SU-DHL-6 (cell line): Measurements from ENCODE around the gene CRYGN.

Experiments used
- CTCF ChIP-seq: fragments of 200-600 bp; sonication (generic); IDR thresholded peaks from one replicate; pipeline ENCODE4 v1.5.1; 2017; ENCODE audit warnings: antibody characterized with exemption, mild to moderate bottlenecking, low read length, moderate library complexity; ENCODE audit not compliant: insufficient read depth, poor library complexity, severe bottlenecking
- EZH2phosphoT487 ChIP-seq: fragments of 200-600 bp; sonication (generic), shearing (Covaris generic); conservative IDR thresholded peaks from 2 replicates; pipeline ENCODE4 v1.6.1; 2018; ENCODE audit warnings: mild to moderate bottlenecking, antibody characterized with exemption, low read length, moderate library complexity, mixed read lengths

- no peak for TF ChIP-seq CTCF
- no peak for TF ChIP-seq EZH2phosphoT487
These were observed 56.1 kb downstream of the CRYGN start for GRCh38 chr7:151383638-151384351.
